Activated T-helper 2 cell treated with anti-CD3 and anti-CD28 coated beads, Interferon-gamma antibody, Interleukin-2, Interleukin-4, amounts not matched to agents 10 μg/mL and 5 μg/mL and 100 μg/mL, durations not matched to agents 14 hours and 24 hours and 36 hours (primary cell): ENCODE results near the gene CAST. TPM values are rescaled to one million over a fixed set of nuclear protein-coding genes. Genes with fewer than 3 reads are reported as not detected.
A peak's percentile ranks its signal among the peaks of the same experiment; 100 is the strongest.

Experiments used
- DNase-seq: peaks from one replicate; pipeline ENCODE4 v3.0.0; 2021; ENCODE audit warnings: low spot score
- H3K27ac Mint-ChIP-seq: one replicate; pipeline ENCODE4 v1.8.0; 2021; ENCODE audit warnings: mixed read lengths
- H3K27me3 Mint-ChIP-seq: one replicate; pipeline ENCODE4 v1.8.0; 2021; ENCODE audit warnings: low read depth, mixed read lengths
- H3K36me3 Mint-ChIP-seq: one replicate; pipeline ENCODE4 v1.8.0; 2021; ENCODE audit warnings: low read depth, mixed read lengths
- H3K4me1 Mint-ChIP-seq: one replicate; pipeline ENCODE4 v1.8.0; 2021; ENCODE audit warnings: low read depth, mixed read lengths
- H3K4me3 Mint-ChIP-seq: one replicate; pipeline ENCODE4 v1.8.0; 2021; ENCODE audit warnings: low read depth, mild to moderate bottlenecking, moderate library complexity, mixed read lengths
- H3K9me3 Mint-ChIP-seq: one replicate; pipeline ENCODE4 v1.8.0; 2021; ENCODE audit warnings: mixed read lengths
- intact Hi-C: fragments of 100-400 bp; cut with micrococcal nuclease; formaldehyde crosslinking; loops from one replicate; pipeline ENCODE4 v1.15.1; 2023
- total RNA-seq: library from RNA; stranded (reverse); gene quantifications from 2 replicates; pipeline ENCODE4 v1.2.3, GENCODE V29; 2022

CAST gene
- total RNA-seq, 1 donor from 2014 or later, result 110 TPM

- Mint-ChIP-seq H3K4me1 (peaks cover 55% of the 10 kb centered on the region), H3K27ac (peak overlapping the region; percentile 96), H3K4me3 (peak overlapping the region; percentile 90), H3K27me3 (peaks cover 26% of the 10 kb centered on the region), H3K9me3 (no peaks in the 10 kb centered on the region), H3K36me3 (peaks cover 11% of the 10 kb centered on the region)
- intact Hi-C loops, result loop anchor here (1.0 to 10.0 kb wide), 10 partner anchors 40 to 1016 kb away; partner anchors contain the start of genes ERAP1, GLRX, RFESD and RIOK2
- peak; percentile 82 for DNase-seq
Measured at GRCh38 chr5:96662725-96663518, 746 bp downstream of the CAST start.

GRCh38 chr5:96663608-96664007 is 1.4 kb downstream of the CAST start:
- H3K9me3 Mint-ChIP-seq, result no peaks in the 10 kb centered on the region
- H3K4me1 Mint-ChIP-seq, result peaks cover 62% of the 10 kb centered on the region
- H3K27ac Mint-ChIP-seq, result no peak overlapping the region
- peaks cover 22% of the 10 kb centered on the region for H3K27me3 Mint-ChIP-seq
- no peak for DNase-seq
- H3K36me3 Mint-ChIP-seq, result peaks cover 11% of the 10 kb centered on the region
- peak overlapping the region; percentile 90 for H3K4me3 Mint-ChIP-seq
- intact Hi-C loops, result loop anchor here (2.0 to 10.0 kb wide), 8 partner anchors 144 to 1016 kb away; partner anchors contain the start of genes ERAP1, GLRX, RFESD and RIOK2

GRCh38 chr5:96664669-96665068 is 2.5 kb downstream of the CAST start:
- Mint-ChIP-seq H3K27me3 (peaks cover 16% of the 10 kb centered on the region), H3K36me3 (peaks cover 11% of the 10 kb centered on the region), H3K27ac (no peak overlapping the region), H3K4me3 (no peak overlapping the region), H3K4me1 (peaks cover 60% of the 10 kb centered on the region), H3K9me3 (no peaks in the 10 kb centered on the region)
- DNase-seq, result no peak
- intact Hi-C loops, result loop anchor here (5.0 to 10.0 kb wide), 7 partner anchors 143 to 1017 kb away; partner anchors contain the start of genes ERAP1, GLRX, RFESD and RIOK2

GRCh38 chr5:96668725-96669124 is 6.5 kb downstream of the CAST start:
- no peak for DNase-seq
- no peaks in the 10 kb centered on the region for H3K9me3 Mint-ChIP-seq
- no peak overlapping the region for H3K27ac Mint-ChIP-seq
- no peak overlapping the region for H3K4me3 Mint-ChIP-seq
- H3K4me1 Mint-ChIP-seq, result peaks cover 33% of the 10 kb centered on the region
- peaks cover 5% of the 10 kb centered on the region for H3K27me3 Mint-ChIP-seq
- peaks cover 15% of the 10 kb centered on the region for H3K36me3 Mint-ChIP-seq
- intact Hi-C loops, result loop anchor here (10.0 kb wide), 1 partner anchor 226 kb away; no protein-coding TSS in a partner anchor

- Mint-ChIP-seq H3K27ac (no peak overlapping the region), H3K4me3 (no peak overlapping the region), H3K4me1 (peaks cover 24% of the 10 kb centered on the region), H3K36me3 (peaks cover 15% of the 10 kb centered on the region), H3K9me3 (no peaks in the 10 kb centered on the region), H3K27me3 (peaks cover 5% of the 10 kb centered on the region)
- DNase-seq, result no peak
- intact Hi-C loops, result loop anchor here (10.0 kb wide), 1 partner anchor 225 kb away; no protein-coding TSS in a partner anchor
Measured at GRCh38 chr5:96669909-96670308, 7.7 kb downstream of the CAST start.

- H3K9me3 Mint-ChIP-seq, result no peaks in the 10 kb centered on the region
- no peak overlapping the region for H3K27ac Mint-ChIP-seq
- no peak overlapping the region for H3K4me3 Mint-ChIP-seq
- peaks cover 5% of the 10 kb centered on the region for H3K27me3 Mint-ChIP-seq
- H3K36me3 Mint-ChIP-seq, result peaks cover 25% of the 10 kb centered on the region
- intact Hi-C loops, result no loop called here
- H3K4me1 Mint-ChIP-seq, result peaks cover 14% of the 10 kb centered on the region
- no peak for DNase-seq
Measured at GRCh38 chr5:96671441-96671840, 9.3 kb downstream of the CAST start.

GRCh38 chr5:96673127-96673526 is 11.0 kb downstream of the CAST start:
- Mint-ChIP-seq H3K27ac (no peak overlapping the region), H3K36me3 (peaks cover 25% of the 10 kb centered on the region), H3K27me3 (no peaks in the 10 kb centered on the region), H3K9me3 (no peaks in the 10 kb centered on the region), H3K4me1 (peaks cover 6% of the 10 kb centered on the region), H3K4me3 (no peak overlapping the region)
- no peak for DNase-seq
- intact Hi-C loops, result no loop called here

GRCh38 chr5:96675882-96676281 is 13.7 kb downstream of the CAST start:
- Mint-ChIP-seq H3K36me3 (peaks cover 31% of the 10 kb centered on the region), H3K9me3 (no peaks in the 10 kb centered on the region), H3K4me3 (no peak overlapping the region), H3K27ac (no peak overlapping the region), H3K4me1 (peaks cover 4% of the 10 kb centered on the region), H3K27me3 (no peaks in the 10 kb centered on the region)
- intact Hi-C loops, result no loop called here
- DNase-seq, result no peak

- no peaks in the 10 kb centered on the region for H3K9me3 Mint-ChIP-seq
- H3K27me3 Mint-ChIP-seq, result no peaks in the 10 kb centered on the region
- peaks cover 20% of the 10 kb centered on the region for H3K36me3 Mint-ChIP-seq
- peaks cover 8% of the 10 kb centered on the region for H3K4me1 Mint-ChIP-seq
- no peak for DNase-seq
- H3K4me3 Mint-ChIP-seq, result no peak overlapping the region
- intact Hi-C loops, result no loop called here
- H3K27ac Mint-ChIP-seq, result no peak overlapping the region
Measured at GRCh38 chr5:96677496-96677895, 15.3 kb downstream of the CAST start.

- intact Hi-C loops, result no loop called here
- Mint-ChIP-seq H3K9me3 (no peaks in the 10 kb centered on the region), H3K27ac (no peak overlapping the region), H3K4me3 (no peak overlapping the region), H3K4me1 (peaks cover 8% of the 10 kb centered on the region), H3K36me3 (peaks cover 20% of the 10 kb centered on the region), H3K27me3 (no peaks in the 10 kb centered on the region)
- DNase-seq, result no peak
Measured at GRCh38 chr5:96679293-96679692, 17.1 kb downstream of the CAST start.

- Mint-ChIP-seq H3K27ac (no peak overlapping the region), H3K4me1 (peaks cover 6% of the 10 kb centered on the region), H3K4me3 (no peak overlapping the region), H3K27me3 (no peaks in the 10 kb centered on the region), H3K36me3 (peaks cover 17% of the 10 kb centered on the region), H3K9me3 (no peaks in the 10 kb centered on the region)
- DNase-seq, result no peak
- intact Hi-C loops, result no loop called here
Measured at GRCh38 chr5:96680759-96681470, 18.7 kb downstream of the CAST start.

- Mint-ChIP-seq H3K4me3 (no peak overlapping the region), H3K27ac (no peak overlapping the region), H3K4me1 (peaks cover 11% of the 10 kb centered on the region), H3K27me3 (no peaks in the 10 kb centered on the region), H3K9me3 (no peaks in the 10 kb centered on the region), H3K36me3 (peaks cover 15% of the 10 kb centered on the region)
- intact Hi-C loops, result no loop called here
- no peak for DNase-seq
Measured at GRCh38 chr5:96683392-96683791, 21.2 kb downstream of the CAST start.

GRCh38 chr5:96683810-96684209 is 21.6 kb downstream of the CAST start:
- peaks cover 11% of the 10 kb centered on the region for H3K4me1 Mint-ChIP-seq
- intact Hi-C loops, result no loop called here

More at GRCh38 chr5:96683810-96684209, 21.6 kb downstream of the CAST start:
- H3K36me3 Mint-ChIP-seq, result peaks cover 15% of the 10 kb centered on the region
- H3K9me3 Mint-ChIP-seq, result no peaks in the 10 kb centered on the region
- H3K4me3 Mint-ChIP-seq, result no peak overlapping the region
- no peaks in the 10 kb centered on the region for H3K27me3 Mint-ChIP-seq
- no peak for DNase-seq
- no peak overlapping the region for H3K27ac Mint-ChIP-seq
